Esophagus (tissue), 2 donors: Measurements from ENCODE around the gene KRT10. TPM values are rescaled to one million over a fixed set of nuclear protein-coding genes. Genes with fewer than 3 reads are reported as not detected.

ENCODE experiments used
- H3K27ac ChIP-seq, 2 donors: one replicate each; pipeline ENCODE4 v1.5.1; 2013; ENCODE audit warnings: low read depth in 2 of 2, mild to moderate bottlenecking in 2 of 2, inconsistent platforms in 1 of 2, low read length in 1 of 2, moderate library complexity in 1 of 2
- H3K27me3 ChIP-seq, 2 donors: one replicate each; pipeline ENCODE4 v1.6.1; 2013; ENCODE audit warnings: low read length in 2 of 2, control low read depth in 1 of 2, mild to moderate bottlenecking in 1 of 2; ENCODE audit not compliant: insufficient read depth in 2 of 2, control insufficient read depth in 1 of 2
- H3K36me3 ChIP-seq, 2 donors: one replicate each; pipeline ENCODE4 v1.6.1; 2013; ENCODE audit warnings: low read length in 1 of 2; ENCODE audit not compliant: control insufficient read depth in 2 of 2, insufficient read depth in 2 of 2
- H3K4me1 ChIP-seq, 2 donors: one replicate each; pipeline ENCODE4 v1.6.1; 2013; ENCODE audit warnings: low read length in 1 of 2; ENCODE audit not compliant: control insufficient read depth in 2 of 2, insufficient read depth in 2 of 2
- H3K4me3 ChIP-seq, 2 donors: one replicate each; pipeline ENCODE4 v1.5.1; 2013; ENCODE audit warnings: low read length in 2 of 2, mild to moderate bottlenecking in 2 of 2, low read depth in 1 of 2, moderate library complexity in 1 of 2
- H3K9me3 ChIP-seq, 2 donors: one replicate each; pipeline ENCODE4 v1.6.1; 2013; ENCODE audit warnings: mild to moderate bottlenecking in 2 of 2, low read depth in 1 of 2, low read length in 1 of 2, moderate library complexity in 1 of 2; ENCODE audit not compliant: control insufficient read depth in 2 of 2, insufficient read depth in 1 of 2
- WGBS, 2 donors: extraction: QIAGEN DNeasy Blood & Tissue Kit; methylation state at CpG; one replicate each; pipeline ENCODE4 v1.1.7; 2013; 5-methylcytosine and 5-hydroxymethylcytosine counted together
- polyA plus RNA-seq, 2 donors: library from polyadenylated mRNA; stranded (reverse); fragments of 200-250 nt; gene quantifications; one replicate each; pipeline ENCODE4 v1.2.3, GENCODE V29; 2013
- donor health status: healthy with polysubstance abuse.
- donor health status: Bipolar disorder and iron deficiency.

The KRT10 gene
- polyA plus RNA-seq, 2 donors, result 30.1 to 41.2 TPM

DNA sequence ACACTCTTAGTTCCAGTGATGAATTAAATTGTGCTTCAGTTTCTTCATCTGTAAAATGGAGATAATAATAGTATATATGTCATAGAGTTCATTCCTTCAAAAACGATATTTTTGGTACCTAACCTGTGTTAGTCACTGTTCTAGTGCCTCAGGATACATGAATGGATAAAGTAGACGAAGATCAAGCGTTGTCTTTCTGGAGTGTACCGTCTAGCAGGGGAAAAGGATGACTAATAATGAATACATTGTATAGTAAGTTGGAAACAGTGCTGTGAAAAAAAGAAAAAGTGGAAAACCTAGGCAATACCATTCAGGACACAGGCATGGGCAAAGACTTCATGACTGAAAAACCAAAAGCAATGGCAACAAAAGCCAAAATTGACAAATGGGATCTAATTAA, 8.6 kb downstream of the KRT10 start:
- H3K4me1 ChIP-seq, result no peaks in the 10 kb centered on the region
- H3K27me3 ChIP-seq, result no peaks in the 10 kb centered on the region
- H3K27ac ChIP-seq, result no peak overlapping the region
- no peak overlapping the region for H3K4me3 ChIP-seq
- H3K36me3 ChIP-seq, result no peaks in the 10 kb centered on the region
- WGBS, 2 donors, result 40 to 43% methylated on average over 4 of the region's 4 CpGs
- no peaks in the 10 kb centered on the region for H3K9me3 ChIP-seq

DNA sequence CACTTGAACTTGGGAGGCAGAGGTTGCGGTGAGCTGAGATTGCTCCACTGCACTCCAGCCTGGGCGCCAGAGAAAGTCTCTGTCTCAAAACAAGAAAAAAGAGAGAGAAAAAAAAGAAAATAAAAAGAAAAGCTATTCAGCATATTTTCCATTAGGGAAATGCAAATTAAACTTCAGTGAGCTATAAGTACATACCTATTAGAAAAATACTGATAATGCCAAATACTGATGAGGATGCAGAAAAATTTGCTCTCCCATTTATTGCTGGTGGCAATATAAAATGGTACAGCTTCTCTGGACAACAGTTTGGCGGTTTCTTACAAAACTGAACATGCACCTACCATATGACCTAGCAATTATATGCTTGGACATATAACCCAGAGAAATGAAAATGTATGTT, 9.8 kb downstream of the KRT10 start:
- no peaks in the 10 kb centered on the region for H3K36me3 ChIP-seq
- no peaks in the 10 kb centered on the region for H3K4me1 ChIP-seq
- 77 to 82% methylated on average over 3 of the region's 3 CpGs for WGBS, 2 donors
- no peak overlapping the region for H3K27ac ChIP-seq
- no peaks in the 10 kb centered on the region for H3K9me3 ChIP-seq
- H3K4me3 ChIP-seq, result no peak overlapping the region
- H3K27me3 ChIP-seq, result no peaks in the 10 kb centered on the region

DNA sequence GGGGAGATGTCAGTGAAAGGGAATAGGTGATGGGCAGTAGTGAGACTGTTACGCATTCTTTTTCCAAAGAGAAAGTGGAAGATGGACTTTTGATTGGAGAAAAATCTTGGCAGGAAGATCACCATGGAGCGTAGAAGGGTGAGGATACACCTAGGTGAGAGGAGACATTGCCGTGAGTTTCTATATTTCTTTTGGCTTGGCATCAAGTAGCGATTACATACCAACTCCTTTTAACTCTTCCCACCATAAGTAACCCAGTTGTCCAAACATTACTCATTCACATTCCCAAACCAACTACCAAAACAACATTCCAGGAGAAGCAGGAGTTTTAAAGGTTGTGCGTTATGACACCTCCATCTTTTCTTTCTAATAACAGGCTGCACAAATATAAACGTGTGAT, 11.9 kb downstream of the KRT10 start:
- Histone ChIP-seq H3K4me1 (no peaks in the 10 kb centered on the region), H3K4me3 (no peak overlapping the region), H3K27ac (no peak overlapping the region), H3K9me3 (no peaks in the 10 kb centered on the region), H3K36me3 (no peaks in the 10 kb centered on the region), H3K27me3 (peaks cover 4% of the 10 kb centered on the region in 2 donors)
- 53 to 55% methylated on average over 6 of the region's 6 CpGs for WGBS, 2 donors

DNA sequence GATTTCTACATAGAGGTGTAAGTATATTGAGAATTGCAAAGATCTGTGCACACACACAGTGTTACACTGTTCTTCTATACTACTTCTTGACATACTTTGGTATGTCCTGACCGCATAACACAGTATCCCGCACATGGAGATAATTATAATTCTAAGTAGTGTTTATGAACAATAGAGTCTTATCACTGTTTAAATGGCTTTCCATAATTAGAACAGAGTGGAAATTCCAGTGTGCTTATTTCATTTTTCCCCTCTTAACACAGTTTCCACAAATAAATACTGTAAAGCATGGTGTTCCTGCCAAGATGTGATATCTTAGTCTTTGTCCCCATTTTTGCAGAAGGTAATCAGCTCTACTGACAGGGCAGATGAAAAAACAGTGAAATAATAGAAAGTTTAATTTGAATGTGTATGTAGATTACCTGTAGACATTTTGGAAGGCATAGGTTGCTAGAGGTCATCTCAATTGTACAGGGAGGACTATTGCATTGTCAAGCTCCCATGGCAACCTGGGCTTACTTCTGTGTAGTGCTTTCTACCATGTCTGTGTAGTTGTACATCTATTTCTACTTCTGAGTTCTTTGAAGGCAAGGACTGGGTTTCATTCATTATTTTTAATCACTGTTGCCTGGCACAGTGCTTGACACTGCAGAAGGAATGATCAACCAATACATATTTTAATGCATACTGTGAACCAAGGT, 12.5 kb downstream of the KRT10 start:
- Histone ChIP-seq H3K4me1 (no peaks in the 10 kb centered on the region), H3K36me3 (no peaks in the 10 kb centered on the region), H3K27ac (no peak overlapping the region), H3K9me3 (no peaks in the 10 kb centered on the region), H3K4me3 (no peak overlapping the region), H3K27me3 (peaks cover 4 to 8% of the 10 kb centered on the region in 2 donors)
- WGBS, 2 donors, result 80 to 84% methylated on average over 2 of the region's 2 CpGs

DNA sequence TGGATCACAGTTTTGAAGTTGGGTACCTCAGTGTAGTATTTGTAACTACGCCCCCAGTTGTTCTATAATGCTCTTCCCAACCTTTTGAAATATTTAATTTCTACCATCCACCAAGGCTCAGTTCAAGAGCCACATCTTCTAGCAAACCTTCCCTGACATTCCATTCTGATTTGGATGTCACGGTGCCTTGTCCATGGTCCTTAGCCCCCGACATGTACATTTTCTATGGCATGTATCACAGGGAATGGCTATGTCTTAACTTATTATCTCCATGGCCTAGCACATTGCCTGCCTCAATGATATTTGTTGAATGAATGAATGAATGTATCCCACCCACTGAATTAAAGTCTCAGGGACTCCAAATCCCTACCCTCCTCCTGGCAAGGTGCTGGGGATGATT, 16.3 kb downstream of the KRT10 start:
- Histone ChIP-seq H3K4me3 (no peak overlapping the region), H3K9me3 (no peaks in the 10 kb centered on the region), H3K36me3 (no peaks in the 10 kb centered on the region), H3K4me1 (no peaks in the 10 kb centered on the region), H3K27me3 (peaks cover 4 to 8% of the 10 kb centered on the region in 2 donors), H3K27ac (no peak overlapping the region)
- 73 to 84% methylated on average over 3 of the region's 3 CpGs for WGBS, 2 donors

DNA sequence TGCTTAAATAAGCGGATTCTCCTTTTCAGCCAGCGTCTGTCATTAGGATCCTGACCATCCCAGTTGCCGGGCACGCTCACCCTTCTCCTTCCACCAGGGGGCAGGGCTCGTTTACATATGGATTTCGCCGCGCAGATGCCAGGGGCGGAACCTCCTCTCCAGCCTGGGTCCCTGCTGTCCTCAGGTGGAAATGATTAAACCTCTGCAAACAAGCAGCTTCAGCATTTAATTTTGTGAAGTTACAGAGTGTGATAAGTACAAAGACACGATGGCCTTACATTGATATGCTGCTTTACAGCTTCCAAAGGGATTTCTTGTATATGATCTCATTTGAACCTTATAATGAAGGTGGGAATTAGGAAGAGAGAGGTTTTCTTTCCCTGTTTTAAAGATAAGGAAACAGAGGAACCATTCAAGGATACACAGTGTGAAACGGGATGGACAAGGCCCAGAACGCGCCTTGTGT, 18.8 kb downstream of the KRT10 start:
- 10 to 12% methylated on average over 13 of the region's 13 CpGs for WGBS, 2 donors

DNA sequence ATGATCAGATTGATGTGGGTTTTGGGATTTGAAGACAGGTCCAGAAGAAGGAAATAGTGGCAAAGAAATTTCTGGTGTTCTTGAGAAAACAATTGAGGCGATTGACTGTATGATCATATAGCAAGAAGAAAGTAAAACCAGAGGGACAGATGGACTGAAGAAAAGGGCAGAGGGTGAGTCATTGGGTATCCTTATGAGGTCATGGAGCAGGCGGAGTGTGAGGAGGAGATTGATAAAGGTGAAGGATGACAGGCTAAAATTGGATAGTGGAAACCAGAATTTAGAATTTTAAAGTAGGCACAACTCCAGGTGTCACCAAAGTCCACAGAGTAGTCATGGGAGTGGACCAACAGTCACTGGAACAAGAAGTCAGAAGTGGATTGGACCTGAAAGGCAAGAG, 21.3 kb downstream of the KRT10 start:
- peaks cover 0 to 1% of the 10 kb centered on the region in 2 donors for H3K4me1 ChIP-seq
- H3K4me3 ChIP-seq, result no peak overlapping the region
- H3K27me3 ChIP-seq, result peaks cover under 1 to 5% of the 10 kb centered on the region in 2 donors
- H3K9me3 ChIP-seq, result no peaks in the 10 kb centered on the region
- H3K27ac ChIP-seq, result no peak overlapping the region
- WGBS, 2 donors, result 70 to 78% methylated on average over 2 of the region's 2 CpGs
- no peaks in the 10 kb centered on the region for H3K36me3 ChIP-seq

More for the DNA sequence above, 18.8 kb downstream of the KRT10 start:
- no peak overlapping the region for H3K4me3 ChIP-seq
- H3K27ac ChIP-seq, result no peak overlapping the region
- H3K4me1 ChIP-seq, result no peaks in the 10 kb centered on the region
- H3K27me3 ChIP-seq, result peaks cover 4 to 8% of the 10 kb centered on the region in 2 donors
- H3K36me3 ChIP-seq, result no peaks in the 10 kb centered on the region
- H3K9me3 ChIP-seq, result no peaks in the 10 kb centered on the region

DNA sequence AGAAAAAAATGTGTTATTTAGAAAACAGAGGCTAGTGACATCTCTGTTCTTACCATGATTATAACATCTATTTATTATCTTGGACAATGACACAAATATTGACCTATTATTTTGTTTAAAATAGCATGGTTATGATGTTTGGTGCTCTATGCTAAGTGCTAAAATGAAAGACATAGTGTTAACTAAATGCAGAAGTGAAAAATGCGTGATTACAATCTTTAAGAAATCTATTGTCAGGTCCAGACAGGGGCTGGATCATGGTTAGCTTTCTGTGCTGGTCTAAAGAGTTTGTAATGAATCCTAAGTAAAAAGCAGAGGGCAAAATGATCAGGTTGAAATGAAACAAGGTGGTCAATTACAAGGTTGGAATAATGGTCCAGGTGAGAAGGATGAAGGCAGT, 22.0 kb downstream of the KRT10 start:
- Histone ChIP-seq H3K27me3 (peaks cover 0 to 5% of the 10 kb centered on the region in 2 donors), H3K27ac (no peak overlapping the region), H3K4me3 (no peak overlapping the region), H3K9me3 (no peaks in the 10 kb centered on the region), H3K4me1 (peaks cover 0 to 4% of the 10 kb centered on the region in 2 donors), H3K36me3 (no peaks in the 10 kb centered on the region)
- 63 to 82% methylated on average over 1 of the region's 1 CpG for WGBS, 2 donors

DNA sequence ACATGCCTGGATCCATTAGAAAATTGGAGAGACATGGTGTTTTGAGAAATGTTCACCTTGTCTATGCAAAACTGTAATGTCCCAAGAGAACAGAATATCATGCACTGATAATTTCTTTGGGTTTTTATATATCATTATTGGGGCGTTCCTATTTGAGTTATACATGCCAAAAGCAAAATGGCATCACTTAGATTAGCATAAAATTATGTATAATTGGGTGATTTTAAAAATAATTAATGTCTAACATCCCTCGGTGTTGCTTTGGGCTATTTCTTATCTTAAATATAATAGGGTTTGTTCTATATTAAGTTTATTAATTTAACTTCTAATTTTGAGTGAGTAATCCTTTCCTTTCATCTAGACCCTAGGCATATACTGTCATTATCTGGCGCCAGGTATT, 22.6 kb downstream of the KRT10 start, which contains the start of gene KRT28:
Gene KRT28 (minus strand): TSS at position 101 of the 400 bp plus-strand sequence. CDS start 66 bp downstream, at position 35.
- no peak within 1 kb of the TSS for H3K4me3 ChIP-seq
- peaks cover 0 to 4% of the 10 kb centered on the region in 2 donors for H3K4me1 ChIP-seq
- no peaks in the 10 kb centered on the region for H3K36me3 ChIP-seq
- no peaks in the 10 kb centered on the region for H3K9me3 ChIP-seq
- 79 to 90% methylated on average over 3 of the region's 3 CpGs for WGBS, 2 donors
- no peak within 1 kb of the TSS for H3K27ac ChIP-seq
- H3K27me3 ChIP-seq, result no peaks in the 10 kb centered on the region

DNA sequence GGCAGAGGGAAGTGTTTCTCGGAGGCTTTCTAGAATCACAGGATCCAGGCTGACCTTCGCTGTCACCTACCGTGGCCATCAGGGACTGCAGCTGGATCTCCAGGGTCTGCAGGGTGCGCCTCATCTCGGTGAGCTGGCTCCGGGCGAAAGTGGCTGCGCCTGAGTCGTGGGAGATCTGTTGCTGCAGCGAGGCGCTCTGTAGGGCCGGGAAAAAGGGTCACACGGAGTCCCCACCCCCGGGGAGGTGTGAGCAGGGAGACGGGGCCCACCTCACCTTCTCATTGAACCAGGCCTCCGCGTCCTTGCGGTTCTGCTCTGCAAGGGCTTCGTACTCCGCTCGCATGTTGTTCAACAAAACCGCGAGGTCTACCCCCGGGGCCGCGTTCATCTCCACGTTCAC, 25.6 kb downstream of the KRT10 start:
- peaks cover 0 to 4% of the 10 kb centered on the region in 2 donors for H3K4me1 ChIP-seq
- H3K4me3 ChIP-seq, result no peak overlapping the region
- H3K36me3 ChIP-seq, result no peaks in the 10 kb centered on the region
- H3K27ac ChIP-seq, result no peak overlapping the region
- H3K27me3 ChIP-seq, result no peaks in the 10 kb centered on the region
- 81 to 84% methylated on average over 27 of the region's 27 CpGs for WGBS, 2 donors
- H3K9me3 ChIP-seq, result no peaks in the 10 kb centered on the region
